ENCODE results near the gene FPR1. TPM values are rescaled to one million over a fixed set of nuclear protein-coding genes. Genes with fewer than 3 reads are reported as not detected.

Gene FPR1
- total RNA-seq, 3 donors from 2014 or later = 6.0 to 14.9 (median 13.1) TPM

DNA sequence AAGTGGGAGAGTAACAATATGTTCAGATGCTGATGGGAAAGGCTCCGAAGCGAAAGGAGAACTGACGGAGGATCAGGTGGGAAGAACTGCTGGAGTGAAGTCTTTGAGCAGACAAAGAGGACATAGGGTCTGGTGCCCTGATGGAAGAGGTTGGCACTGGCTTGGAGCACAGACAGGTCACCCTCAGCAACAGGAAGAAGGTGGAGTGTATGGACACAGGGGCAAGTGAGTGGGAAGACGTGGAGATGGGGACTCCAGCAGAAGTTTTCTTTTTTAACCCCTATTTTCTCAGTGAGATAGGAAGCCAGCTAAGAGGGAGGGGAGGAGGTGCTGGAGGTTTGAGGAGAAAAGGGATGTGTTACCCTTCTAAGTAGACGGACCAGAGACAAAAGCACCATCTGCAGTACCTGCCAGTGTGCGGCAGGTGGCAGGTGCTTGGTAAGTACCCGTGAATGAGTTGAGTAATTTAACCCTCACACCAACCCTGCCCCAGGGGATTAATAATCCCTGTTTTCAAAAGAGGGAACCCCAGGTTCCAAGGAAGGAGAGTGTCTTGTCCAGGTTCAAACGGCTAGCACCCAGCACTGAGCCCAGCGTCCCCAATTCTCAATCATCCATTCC lies 39.1 kb downstream of the FPR1 start:
- TF ChIP-seq POLR2AphosphoS5 (IDR thresholded peaks at IDR 0.05) = no peak
- TF ChIP-seq, protein P1, sequence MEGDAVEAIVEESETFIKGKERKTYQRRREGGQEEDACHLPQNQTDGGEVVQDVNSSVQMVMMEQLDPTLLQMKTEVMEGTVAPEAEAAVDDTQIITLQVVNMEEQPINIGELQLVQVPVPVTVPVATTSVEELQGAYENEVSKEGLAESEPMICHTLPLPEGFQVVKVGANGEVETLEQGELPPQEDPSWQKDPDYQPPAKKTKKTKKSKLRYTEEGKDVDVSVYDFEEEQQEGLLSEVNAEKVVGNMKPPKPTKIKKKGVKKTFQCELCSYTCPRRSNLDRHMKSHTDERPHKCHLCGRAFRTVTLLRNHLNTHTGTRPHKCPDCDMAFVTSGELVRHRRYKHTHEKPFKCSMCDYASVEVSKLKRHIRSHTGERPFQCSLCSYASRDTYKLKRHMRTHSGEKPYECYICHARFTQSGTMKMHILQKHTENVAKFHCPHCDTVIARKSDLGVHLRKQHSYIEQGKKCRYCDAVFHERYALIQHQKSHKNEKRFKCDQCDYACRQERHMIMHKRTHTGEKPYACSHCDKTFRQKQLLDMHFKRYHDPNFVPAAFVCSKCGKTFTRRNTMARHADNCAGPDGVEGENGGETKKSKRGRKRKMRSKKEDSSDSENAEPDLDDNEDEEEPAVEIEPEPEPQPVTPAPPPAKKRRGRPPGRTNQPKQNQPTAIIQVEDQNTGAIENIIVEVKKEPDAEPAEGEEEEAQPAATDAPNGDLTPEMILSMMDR (IDR thresholded peaks at IDR 0.05) = peak in 2 of 3 donors; percentile 26 to 53
- intact Hi-C loops (cut with DNase I; ENCODE audit: low total_unique reads) = no loop called here
- H3K36me3 ChIP-seq = no peaks in the 10 kb centered on the region
- peaks cover 0 to 9% of the 10 kb centered on the region in 2 donors for H3K27me3 ChIP-seq
- H3K9me3 ChIP-seq = no peaks in the 10 kb centered on the region
- no peaks in the 10 kb centered on the region for H3K4me1 ChIP-seq
- DNase-seq (ENCODE audit: low spot score in 2 of 2) = no peak
- no peak overlapping the region for H3K4me3 ChIP-seq
- no peak overlapping the region for H3K27ac ChIP-seq

DNA sequence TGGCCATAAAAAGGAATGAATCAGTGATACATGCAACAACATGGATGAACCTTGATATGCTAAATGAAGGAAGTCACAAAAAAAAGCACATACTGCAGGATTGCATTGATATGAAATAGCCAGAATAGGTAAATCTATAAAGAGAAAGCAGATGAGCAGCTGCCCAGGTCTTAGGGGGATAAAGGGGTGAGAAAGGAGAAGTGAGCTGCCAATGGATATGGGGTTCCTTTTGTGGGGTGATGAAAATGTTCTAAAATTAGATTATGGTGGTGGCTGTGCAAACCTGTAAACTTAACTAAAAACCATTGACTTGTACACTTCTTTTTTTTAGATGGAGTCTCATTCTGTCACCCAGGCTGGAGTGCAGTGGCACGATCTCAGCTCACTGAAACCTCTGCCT lies 40.0 kb downstream of the FPR1 start:
- TF ChIP-seq POLR2A (IDR thresholded peaks at IDR 0.05) (no peak), POLR2AphosphoS5 (IDR thresholded peaks at IDR 0.05) (no peak)
- TF ChIP-seq, protein P1 (IDR thresholded peaks at IDR 0.05) = no peak
- H3K9me3 ChIP-seq = no peaks in the 10 kb centered on the region
- no peak for DNase-seq (ENCODE audit: low spot score in 2 of 2)
- peaks cover 0 to 2% of the 10 kb centered on the region in 2 donors for H3K27me3 ChIP-seq
- H3K27ac ChIP-seq = no peak overlapping the region
- no peaks in the 10 kb centered on the region for H3K36me3 ChIP-seq
- no peak overlapping the region for H3K4me3 ChIP-seq
- intact Hi-C loops (cut with DNase I; ENCODE audit: low total_unique reads) = no loop called here
- no peaks in the 10 kb centered on the region for H3K4me1 ChIP-seq

DNA sequence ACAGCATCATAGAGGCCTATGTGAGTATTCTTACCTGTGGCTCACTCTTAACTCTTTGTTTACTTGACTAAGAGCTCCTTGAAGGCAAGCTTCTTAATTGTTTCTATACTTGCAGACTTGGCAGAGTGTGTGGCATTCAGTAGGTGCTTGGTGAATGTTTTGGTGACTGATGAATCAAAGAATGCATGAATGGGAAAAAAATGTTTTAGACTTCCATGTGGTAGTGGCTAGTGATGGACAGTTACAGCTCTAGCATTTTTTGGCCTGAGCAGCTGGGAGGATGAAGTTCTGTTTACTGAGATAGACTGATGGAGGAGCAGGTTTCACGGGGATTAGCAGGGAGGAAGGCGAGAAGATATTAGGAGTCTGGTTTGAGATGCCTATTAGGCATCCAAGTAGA lies 41.5 kb downstream of the FPR1 start:
- TF ChIP-seq, protein P1 (IDR thresholded peaks at IDR 0.05) = no peak
- TF ChIP-seq POLR2A (IDR thresholded peaks at IDR 0.05) = no peak
- TF ChIP-seq POLR2AphosphoS5 (IDR thresholded peaks at IDR 0.05) = no peak
- intact Hi-C loops (cut with DNase I; ENCODE audit: low total_unique reads) = no loop called here
- no peak overlapping the region for H3K27ac ChIP-seq
- H3K9me3 ChIP-seq = no peaks in the 10 kb centered on the region
- H3K27me3 ChIP-seq = no peaks in the 10 kb centered on the region
- DNase-seq (ENCODE audit: low spot score in 2 of 2) = no peak
- H3K4me1 ChIP-seq = no peaks in the 10 kb centered on the region
- no peaks in the 10 kb centered on the region for H3K36me3 ChIP-seq
- H3K4me3 ChIP-seq = no peak overlapping the region

DNA sequence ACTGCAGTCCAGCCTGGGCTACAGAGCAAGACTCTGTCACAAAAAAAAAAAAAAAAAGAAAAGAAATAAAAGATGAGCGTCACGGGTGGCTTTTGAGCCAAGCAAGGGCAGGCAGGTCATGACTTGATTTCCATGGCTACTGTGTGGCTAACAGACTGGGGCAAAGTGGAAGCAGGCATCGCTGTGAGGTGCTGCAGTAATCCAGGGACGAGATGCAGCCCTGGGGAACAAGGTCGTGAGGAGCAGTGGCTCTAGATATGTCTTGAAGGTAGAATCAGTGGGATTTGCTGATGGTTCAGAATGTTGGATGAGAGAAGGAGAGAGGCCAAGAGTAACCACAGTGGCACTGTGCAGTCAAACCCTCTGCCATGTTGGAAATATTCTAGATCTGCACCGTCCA lies 42.1 kb downstream of the FPR1 start:
- no peaks in the 10 kb centered on the region for H3K9me3 ChIP-seq
- no peak for TF ChIP-seq POLR2AphosphoS5 (IDR thresholded peaks at IDR 0.05)
- TF ChIP-seq, protein P1 (IDR thresholded peaks at IDR 0.05) = no peak
- TF ChIP-seq POLR2A (IDR thresholded peaks at IDR 0.05) = no peak
- DNase-seq (ENCODE audit: low spot score in 2 of 2) = no peak
- intact Hi-C loops (cut with DNase I; ENCODE audit: low total_unique reads) = no loop called here
- H3K27ac ChIP-seq = no peak overlapping the region
- no peaks in the 10 kb centered on the region for H3K36me3 ChIP-seq
- H3K4me3 ChIP-seq = no peak overlapping the region
- no peaks in the 10 kb centered on the region for H3K27me3 ChIP-seq
- H3K4me1 ChIP-seq = no peaks in the 10 kb centered on the region

DNA sequence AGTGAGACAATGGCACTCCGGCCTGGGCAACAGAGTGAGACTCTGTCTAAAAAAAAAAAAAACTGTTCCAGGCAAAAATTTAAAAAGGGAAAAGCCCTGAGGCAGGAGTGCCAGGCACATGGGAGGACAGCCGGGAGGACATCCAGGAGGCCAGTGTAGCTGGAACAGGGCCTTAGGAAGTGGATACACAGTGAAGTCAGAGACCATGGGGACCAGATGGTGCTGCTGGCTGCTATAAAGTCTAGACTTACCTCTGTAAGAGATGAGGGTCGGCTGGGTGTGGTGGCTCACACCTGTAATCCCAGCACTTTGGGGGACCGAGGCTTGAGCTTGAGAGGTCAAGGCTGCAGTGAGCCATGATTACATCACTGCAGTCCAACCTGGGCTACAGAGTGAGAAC lies 42.9 kb downstream of the FPR1 start:
- no peak for DNase-seq (ENCODE audit: low spot score in 2 of 2)
- intact Hi-C loops (cut with DNase I; ENCODE audit: low total_unique reads) = no loop called here
- no peak overlapping the region for H3K27ac ChIP-seq
- H3K4me3 ChIP-seq = no peak overlapping the region
- TF ChIP-seq, protein P1 (IDR thresholded peaks at IDR 0.05) = no peak
- no peak for TF ChIP-seq POLR2AphosphoS5 (IDR thresholded peaks at IDR 0.05)
- no peaks in the 10 kb centered on the region for H3K27me3 ChIP-seq
- no peaks in the 10 kb centered on the region for H3K9me3 ChIP-seq
- no peaks in the 10 kb centered on the region for H3K4me1 ChIP-seq
- no peaks in the 10 kb centered on the region for H3K36me3 ChIP-seq

Data from breast epithelium (tissue), 4 donors.